Activated T-helper 9 cell treated with anti-CD3 and anti-CD28 coated beads, Interleukin-2, amount 50 U/mL, for 16 hours (primary cell): ENCODE results near the gene PIP5K1A.

Experiments used
- DNase-seq: peaks from one replicate; pipeline ENCODE4 v3.0.0-alpha.2; 2020; ENCODE audit warnings: low read depth

PIP5K1A gene

DNA sequence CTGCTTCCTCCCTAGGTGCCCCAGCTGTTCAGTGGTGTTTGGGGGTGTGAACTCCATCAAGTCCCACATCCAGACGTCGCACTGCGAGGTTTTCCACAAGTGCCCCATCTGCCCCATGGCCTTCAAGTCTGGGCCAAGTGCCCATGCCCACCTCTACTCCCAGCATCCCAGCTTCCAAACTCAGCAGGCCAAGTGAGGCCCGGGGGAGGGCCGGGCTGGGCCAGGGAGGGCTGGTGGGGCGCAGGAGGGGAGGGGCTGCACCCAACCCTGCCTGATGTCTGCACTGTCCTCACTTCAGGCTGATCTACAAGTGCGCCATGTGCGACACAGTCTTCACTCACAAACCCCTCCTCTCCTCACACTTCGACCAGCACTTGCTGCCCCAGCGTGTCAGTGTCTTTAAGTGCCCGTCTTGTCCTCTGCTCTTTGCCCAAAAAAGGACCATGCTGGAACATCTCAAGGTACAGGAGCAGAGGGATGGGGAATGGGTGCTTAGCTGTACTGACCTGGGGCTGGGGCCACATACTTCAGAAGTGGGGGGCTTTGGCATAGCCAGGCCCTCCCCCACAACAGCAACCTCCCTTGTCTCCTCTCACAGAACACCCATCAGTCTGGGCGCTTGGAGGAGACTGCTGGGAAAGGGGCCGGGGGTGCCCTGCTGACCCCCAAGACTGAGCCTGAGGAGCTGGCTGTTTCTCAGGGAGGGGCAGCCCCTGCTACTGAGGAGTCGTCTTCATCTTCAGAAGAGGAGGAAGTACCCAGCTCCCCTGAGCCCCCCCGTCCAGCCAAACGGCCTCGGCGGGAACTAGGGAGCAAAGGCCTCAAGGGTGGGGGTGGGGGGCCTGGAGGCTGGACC is 91.0 kb downstream of the PIP5K1A start:
- DNase-seq, result no peak

DNA sequence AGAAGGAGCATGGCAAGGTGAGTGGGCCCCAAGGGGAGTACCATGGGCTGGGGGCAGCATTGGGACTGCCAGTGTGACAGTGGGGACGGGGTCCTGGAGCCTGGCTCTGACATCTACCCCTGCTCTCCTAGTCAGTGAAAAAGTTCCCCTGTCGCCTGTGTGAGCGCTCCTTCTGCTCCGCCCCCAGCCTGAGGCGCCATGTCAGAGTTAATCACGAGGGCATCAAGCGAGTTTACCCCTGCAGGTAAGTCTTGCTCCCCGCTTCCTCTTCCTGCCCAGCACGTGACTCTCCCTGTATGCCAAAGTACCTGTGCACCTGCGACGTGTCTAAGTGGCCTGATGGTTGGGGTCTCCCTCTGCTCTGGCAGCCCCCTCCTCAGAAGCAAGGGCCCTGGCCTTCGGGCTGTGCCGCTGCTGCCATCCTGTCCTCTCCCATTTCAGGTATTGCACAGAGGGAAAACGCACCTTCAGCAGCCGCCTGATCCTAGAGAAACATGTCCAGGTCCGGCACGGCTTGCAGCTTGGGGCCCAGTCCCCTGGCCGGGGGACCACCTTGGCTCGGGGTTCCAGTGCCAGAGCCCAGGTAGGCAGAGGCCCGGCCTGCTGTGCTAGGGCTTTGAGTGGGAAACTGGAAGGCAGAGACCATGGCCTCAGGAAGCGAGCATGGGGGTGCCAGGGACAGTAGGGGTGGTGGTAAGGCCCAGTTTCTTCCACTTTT is 91.8 kb downstream of the PIP5K1A start:
- DNase-seq, result no peak

DNA sequence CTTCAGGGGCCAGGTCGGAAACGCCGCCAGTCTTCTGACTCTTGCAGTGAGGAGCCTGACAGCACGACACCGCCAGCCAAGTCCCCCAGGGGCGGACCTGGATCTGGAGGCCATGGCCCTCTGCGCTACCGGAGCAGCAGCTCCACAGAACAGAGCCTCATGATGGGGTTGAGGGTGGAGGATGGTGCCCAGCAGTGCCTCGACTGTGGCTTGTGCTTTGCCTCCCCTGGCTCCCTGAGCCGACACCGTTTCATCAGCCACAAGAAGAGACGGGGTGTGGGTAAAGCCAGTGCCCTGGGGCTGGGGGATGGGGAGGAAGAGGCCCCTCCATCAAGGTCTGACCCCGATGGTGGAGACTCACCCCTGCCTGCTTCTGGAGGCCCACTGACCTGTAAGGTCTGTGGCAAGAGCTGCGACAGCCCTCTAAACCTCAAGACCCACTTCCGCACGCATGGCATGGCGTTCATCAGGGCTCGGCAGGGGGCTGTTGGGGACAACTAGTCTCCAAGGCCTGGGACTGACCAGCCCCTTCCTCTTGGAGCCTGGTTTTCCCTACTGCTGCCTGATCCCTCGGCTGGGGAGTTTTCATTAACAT is 92.5 kb downstream of the PIP5K1A start:
- DNase-seq, result no peak

DNA sequence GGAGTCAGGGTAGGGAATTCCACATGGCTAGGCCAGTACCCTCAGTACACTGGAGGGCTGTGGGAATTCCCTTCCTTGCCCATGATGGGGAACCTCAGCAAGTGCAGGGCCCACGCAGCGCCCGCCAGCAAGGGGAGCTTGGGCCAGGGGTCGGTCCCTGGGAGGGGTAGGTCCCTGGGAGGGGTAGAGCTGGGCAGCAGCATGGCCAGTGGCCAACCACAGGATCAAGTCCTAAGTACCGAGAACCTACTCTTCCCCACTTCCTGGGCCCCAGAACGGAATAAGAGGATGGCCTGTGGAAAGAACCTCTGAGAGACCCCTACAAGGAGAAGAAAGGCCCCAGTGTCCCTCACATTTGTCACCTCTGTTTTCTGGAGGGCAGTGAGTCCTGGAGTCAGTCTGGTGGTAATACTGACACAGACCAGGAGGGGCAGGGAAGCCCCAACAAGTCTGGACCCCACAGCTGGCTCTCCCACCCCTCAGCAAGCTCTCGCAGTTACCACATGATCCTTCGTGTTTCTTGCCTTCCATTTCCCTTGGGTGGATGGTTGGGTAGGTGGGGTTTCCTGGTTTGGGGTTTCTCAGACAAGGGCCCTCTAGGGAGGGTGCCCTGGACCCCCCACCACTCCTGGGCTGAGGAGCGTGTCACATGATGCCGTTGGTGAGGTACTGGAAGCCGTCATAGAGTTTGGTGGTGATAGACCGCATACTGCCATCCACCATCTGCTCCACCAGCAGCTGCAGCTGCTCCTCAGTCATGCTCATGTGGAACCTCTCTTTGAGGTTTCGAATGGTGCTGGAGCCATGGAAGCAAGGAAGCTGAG is 94.1 kb downstream of the PIP5K1A start:
- no peak for DNase-seq

DNA sequence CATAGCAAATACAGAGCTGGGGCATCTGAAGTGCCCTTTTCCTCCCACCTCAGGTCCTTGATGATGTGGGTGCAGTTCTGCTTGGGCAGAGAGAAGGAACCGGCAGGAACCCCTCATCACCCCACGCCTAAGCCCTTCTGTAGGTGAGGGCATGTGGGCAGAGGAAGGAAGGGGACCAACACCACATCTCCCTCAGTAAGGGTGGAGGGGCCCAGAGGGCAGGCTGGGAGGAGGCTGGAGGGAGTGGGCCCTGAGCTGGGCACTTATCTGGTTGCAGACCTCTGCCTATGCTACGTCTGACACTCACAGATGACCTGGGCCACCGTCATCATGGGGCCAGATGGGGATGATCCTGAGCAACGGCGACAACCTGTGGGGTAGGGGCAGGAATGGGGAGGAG is 94.7 kb downstream of the PIP5K1A start:
- DNase-seq, result no peak

DNA sequence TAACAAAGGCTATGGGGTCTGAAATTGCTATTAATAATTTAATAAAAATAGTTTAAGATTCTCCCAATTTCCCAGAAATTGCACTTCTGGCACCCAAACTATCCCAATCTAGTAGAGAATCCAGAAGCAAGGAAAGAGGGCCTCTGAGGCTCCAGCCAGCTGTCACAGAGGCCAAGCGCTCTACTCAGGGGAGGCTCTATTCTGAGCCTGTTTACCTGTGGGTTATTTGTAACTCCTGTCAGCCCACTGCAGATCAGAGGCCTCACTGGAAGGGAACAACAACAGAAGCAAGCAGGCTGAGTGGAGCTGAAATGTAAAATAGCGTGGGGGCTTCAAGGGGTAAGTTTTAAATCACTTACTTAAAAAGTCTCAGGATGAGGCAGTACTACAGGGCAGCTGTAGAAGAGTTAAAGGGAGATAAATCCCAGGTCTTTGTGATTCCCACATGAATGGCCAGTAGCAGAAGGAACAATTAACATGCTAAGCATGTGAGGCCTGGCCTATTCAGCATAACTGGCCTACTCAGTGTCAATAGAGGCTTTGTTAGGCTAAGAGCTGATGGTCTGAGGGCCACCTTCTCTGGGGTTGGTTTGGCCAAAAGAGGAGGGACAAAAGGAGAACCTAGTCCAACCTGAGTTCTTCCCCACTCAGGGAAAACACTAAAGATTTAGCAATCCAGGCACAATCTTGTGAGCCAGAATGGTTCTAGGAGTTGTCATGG is 96.5 kb downstream of the PIP5K1A start:
- DNase-seq, result no peak
